GM18520 (cell line): Measurements from ENCODE around the gene ADAMTS7.
"Not testable (repeated sequence)": the region's sequence is repeated elsewhere in the genome, so short reads cannot be mapped to it uniquely, and the experiment has no call there.

Experiments used
- ATAC-seq: cut with Tn5 transposase; IDR thresholded peaks from one replicate; pipeline ENCODE4 v1.9.1; 2021; ENCODE audit not compliant: unreplicated experiment

ADAMTS7 gene

DNA sequence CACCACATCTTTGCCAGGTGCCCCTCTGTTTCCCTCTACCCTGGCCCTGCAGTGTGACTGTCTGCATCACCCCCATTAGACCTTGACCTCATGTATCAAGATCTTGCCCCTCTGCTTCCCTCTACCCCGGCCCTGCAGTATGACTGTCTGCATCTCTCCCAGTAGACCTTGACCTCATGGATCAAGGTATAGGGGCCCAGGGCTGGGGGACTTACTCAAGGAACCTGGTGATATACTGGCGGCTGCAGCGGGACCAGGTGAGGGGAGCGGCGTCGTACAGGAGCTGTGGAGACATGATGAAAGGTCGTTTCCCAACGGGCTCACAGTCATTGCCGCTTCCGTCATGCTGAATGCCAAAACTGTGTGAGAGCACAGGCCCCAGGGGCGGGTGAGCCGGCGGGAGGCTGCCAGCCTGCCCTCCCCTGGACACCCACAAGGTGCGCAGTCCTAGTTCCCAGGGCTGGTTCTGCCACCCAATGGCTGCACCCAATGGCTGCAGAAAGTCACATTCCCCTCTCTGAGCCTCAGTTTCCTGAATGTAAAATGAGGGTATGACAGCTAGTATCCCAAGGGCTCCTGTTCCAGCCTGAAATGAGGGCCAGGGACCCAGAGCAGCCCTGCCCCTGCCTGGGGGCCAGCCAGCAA, 23.1 kb downstream of the ADAMTS7 start:
- no peak for ATAC-seq

GRCh38 chr15:78782402-78782801, 28.9 kb downstream of the ADAMTS7 start:
- not testable (repeated sequence) for ATAC-seq

GRCh38 chr15:78781381-78781780, 29.9 kb downstream of the ADAMTS7 start:
- not testable (repeated sequence) for ATAC-seq

GRCh38 chr15:78779975-78780374, 31.3 kb downstream of the ADAMTS7 start:
- ATAC-seq, result not testable (repeated sequence)

DNA sequence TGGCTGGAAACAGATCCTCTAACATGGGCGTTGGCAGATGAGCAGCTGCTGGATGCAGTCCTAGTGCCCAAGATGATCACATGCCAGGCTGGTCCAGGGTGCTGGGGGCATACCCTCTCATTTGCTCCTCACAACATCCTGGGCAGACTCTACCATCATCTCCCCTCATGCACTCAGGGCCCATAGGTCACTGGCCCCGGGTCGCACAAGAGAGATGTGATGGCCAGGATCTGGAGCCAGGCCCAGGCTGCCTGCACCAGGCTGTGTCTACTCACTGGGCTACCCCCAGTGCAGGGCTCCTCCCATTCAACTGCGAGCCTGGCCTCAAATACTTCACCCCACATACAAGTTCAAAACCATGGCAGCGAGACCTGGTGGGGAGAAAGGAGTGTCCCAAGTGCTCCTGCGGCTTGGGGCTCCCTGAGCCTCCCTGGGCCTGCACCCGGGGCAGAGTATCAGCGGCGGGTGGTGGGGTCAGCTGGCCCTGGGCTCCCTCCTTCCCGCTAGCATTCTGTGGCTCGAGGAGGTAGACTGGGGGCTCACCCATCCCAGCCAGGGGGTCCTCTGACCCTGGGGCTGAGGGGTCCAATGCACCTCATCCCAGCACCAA, 32.0 kb downstream of the ADAMTS7 start:
- ATAC-seq, result not testable (repeated sequence)

GRCh38 chr15:78778422-78778821, 32.8 kb downstream of the ADAMTS7 start:
- no peak for ATAC-seq

GRCh38 chr15:78777953-78778345, 33.3 kb downstream of the ADAMTS7 start:
- not testable (repeated sequence) for ATAC-seq

DNA sequence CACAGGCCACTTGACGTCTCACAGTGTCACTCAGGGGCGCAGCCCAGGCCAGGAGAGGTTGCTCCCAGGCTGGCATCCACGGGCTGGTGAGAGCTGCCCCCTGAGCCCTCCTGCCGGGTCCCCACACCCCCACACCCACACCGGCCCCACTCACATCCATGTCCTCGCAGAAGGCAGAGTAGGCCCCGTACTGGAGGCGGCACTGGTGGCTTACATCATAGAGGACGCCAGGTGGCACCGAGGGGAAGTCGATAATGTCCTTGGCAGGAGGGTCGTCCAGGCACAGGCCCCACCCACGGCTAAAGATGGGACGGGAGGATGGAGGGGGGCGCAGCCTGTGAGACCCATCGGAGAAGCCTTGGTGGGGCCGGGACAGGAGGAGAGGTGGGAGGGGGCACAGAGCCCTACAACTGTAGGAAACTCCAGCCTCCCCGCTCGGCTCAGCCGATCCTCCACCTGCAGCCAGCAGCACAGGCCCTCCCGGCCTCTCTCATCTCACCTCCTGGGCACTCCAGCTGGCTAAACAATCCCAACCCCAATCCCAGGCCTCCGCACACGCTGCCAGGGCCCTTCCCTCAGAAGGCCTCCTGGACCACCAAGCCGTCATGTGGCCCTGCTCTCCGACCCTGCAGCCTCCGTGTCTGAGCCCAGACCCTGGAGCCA, 33.8 kb downstream of the ADAMTS7 start:
- not testable (repeated sequence) for ATAC-seq

- not testable (repeated sequence) for ATAC-seq
Observed at GRCh38 chr15:78776046-78776925, 35.0 kb downstream of the ADAMTS7 start.

DNA sequence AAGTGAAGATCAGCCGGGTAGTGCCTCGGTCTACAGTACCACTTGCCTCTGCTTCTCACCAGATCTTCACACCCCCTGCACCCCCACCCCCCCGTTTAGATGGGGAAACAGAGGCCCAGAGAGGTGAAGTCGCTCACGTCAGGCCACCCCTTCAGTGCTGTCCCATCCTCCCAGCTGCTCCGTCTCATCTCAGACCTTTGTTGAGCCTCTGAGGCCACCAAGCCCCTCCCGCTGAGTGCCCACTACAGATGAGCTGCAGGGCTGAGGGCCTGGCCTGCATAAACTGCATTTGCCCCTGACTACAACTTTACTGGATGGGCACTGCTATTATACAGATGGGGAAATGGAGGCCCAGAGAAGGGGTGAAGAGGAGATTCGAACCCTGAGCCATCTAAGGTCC, 35.8 kb downstream of the ADAMTS7 start:
- no peak for ATAC-seq

DNA sequence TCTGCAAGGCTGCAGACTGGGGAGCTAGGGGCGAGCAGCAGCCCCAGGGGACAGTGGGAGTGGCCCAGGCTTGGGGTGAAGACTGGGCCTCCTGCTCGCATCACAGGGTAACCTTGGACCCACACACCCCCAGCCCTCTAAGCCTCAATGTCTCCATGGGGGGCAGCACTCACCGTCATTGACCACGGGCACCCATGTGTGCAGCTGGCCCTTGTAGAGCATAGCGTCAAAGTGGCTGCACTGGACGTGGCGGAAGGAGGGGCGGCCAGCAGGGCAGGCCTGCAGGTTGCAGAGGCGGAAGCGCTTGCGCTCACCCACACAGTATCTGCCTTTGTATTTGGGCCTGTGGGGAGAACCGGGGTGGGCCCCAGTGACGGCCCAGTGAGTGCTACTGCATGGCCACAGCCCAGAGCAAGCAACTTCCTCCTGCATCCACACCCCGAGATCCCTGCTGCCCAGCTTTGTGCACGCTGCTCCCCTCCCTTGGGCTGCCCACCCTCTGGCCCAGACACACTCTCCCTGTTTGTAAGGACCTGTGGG, 36.7 kb downstream of the ADAMTS7 start:
- ATAC-seq, result not testable (repeated sequence)

GRCh38 chr15:78773765-78774450, 37.4 kb downstream of the ADAMTS7 start:
- ATAC-seq, result not testable (repeated sequence)

- ATAC-seq, result no peak
Observed at GRCh38 chr15:78772738-78773137, 38.5 kb downstream of the ADAMTS7 start.

DNA sequence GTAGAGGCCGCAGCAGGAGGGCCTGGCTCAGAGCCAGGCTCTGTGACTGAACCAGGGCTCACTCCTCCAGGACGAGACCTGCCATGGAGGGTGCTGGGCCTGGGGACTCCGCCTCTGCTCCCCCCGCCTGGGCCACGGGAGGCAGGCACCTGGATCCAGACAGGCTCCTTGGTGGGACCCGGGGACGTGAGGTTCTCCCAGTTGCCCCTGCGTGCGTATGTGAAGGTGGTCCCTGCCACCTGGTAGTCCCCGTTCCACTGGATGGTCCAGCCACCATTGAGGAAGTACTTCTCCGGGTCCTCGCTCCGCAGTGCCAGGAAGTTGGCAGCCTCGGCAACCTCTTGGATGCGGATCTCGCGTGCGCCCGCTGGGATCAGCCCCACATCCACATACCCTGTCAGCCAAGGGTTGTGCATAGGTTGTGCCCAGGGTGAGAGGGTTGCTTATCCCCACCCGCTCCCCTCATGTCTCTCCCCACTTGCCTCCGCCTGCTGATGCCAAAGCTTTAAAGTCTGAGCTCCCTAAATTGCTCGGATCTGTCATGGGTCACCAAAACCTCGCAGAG, 39.7 kb downstream of the ADAMTS7 start:
- ATAC-seq, result not testable (repeated sequence)

GRCh38 chr15:78771020-78771419, 40.2 kb downstream of the ADAMTS7 start:
- not testable (repeated sequence) for ATAC-seq

GRCh38 chr15:78769473-78770225, 41.6 kb downstream of the ADAMTS7 start:
- not testable (repeated sequence) for ATAC-seq

GRCh38 chr15:78768531-78769408, 42.5 kb downstream of the ADAMTS7 start:
- no peak for ATAC-seq

GRCh38 chr15:78768096-78768495, 43.2 kb downstream of the ADAMTS7 start:
- no peak for ATAC-seq
